ENCODE measurements around the gene ART3.

The ART3 gene

GRCh38 chr4:76160355-76160754 lies 85.8 kb downstream of the ART3 start:
- no peak overlapping the region for H3K4me3 ChIP-seq (ENCODE audit: control insufficient read depth, low read depth, low read length)
- DNase-seq (ENCODE audit: low read depth), result no peak
- TF ChIP-seq CTCF (conservative IDR thresholded peaks at IDR 0.05; ENCODE audit: control insufficient read depth, insufficient read depth, low read depth, low read length), result no peak

All from fibroblast of mammary gland (primary cell).